OCI-LY3 (cell line): ENCODE data around the gene CD274.
A peak's percentile ranks its signal among the peaks of the same experiment; 100 is the strongest.
"Not testable (repeated sequence)": the region's sequence is repeated elsewhere in the genome, so short reads cannot be mapped to it uniquely, and the experiment has no call there.

Experiments used
- H2AFZ ChIP-seq: fragments of 200-600, 300-600 bp; shearing (Covaris generic); 2 replicates; pipeline ENCODE4 v1.6.0; 2014; ENCODE audit warnings: antibody characterized with exemption, low read depth, low read length
- H3K27ac ChIP-seq: fragments of 200-600, 300-600 bp; sonication (generic); 2 replicates; pipeline ENCODE4 v1.5.1; 2014; ENCODE audit warnings: mild to moderate bottlenecking, low read length, moderate library complexity, mixed read lengths
- H3K27me3 ChIP-seq: fragments of 200-600, 300-600 bp; sonication (generic); 2 replicates; pipeline ENCODE4 v1.6.1; 2014; ENCODE audit warnings: low read depth, low read length, mixed read lengths
- H3K36me3 ChIP-seq: fragments of 200-600, 300-600 bp; sonication (generic); replicated peaks from 2 replicates; pipeline ENCODE3; 2014; ENCODE audit warnings: low read depth, low read length, mixed read lengths
- H3K4me1 ChIP-seq: fragments of 300-600, 200-600 bp; sonication (generic); 2 replicates; pipeline ENCODE4 v1.6.1; 2014; ENCODE audit warnings: low read length, mixed read lengths
- H3K4me2 ChIP-seq: fragments of 200-600, 300-600 bp; sonication (generic); 2 replicates; pipeline ENCODE4 v1.6.1; 2014; ENCODE audit warnings: low read length, mixed read lengths
- H3K4me3 ChIP-seq: fragments of 300-600, 200-600 bp; sonication (generic); 2 replicates; pipeline ENCODE4 v1.5.1; 2014; ENCODE audit warnings: antibody characterized with exemption, mild to moderate bottlenecking, low read length, moderate library complexity
- H3K79me2 ChIP-seq: fragments of 300-600, 200-600 bp; shearing (Covaris generic); 2 replicates; pipeline ENCODE4 v1.6.1; 2014; ENCODE audit warnings: mild to moderate bottlenecking, low read length, mixed read lengths
- H3K9ac ChIP-seq: fragments of 300-600, 200-600 bp; shearing (Covaris generic); 2 replicates; pipeline ENCODE4 v1.6.0; 2014; ENCODE audit warnings: mild to moderate bottlenecking, low read length, moderate library complexity
- H3K9me3 ChIP-seq: fragments of 200-600, 300-600 bp; shearing (Covaris generic); 2 replicates; pipeline ENCODE4 v1.6.1; 2014; ENCODE audit warnings: low read length, mixed read lengths; ENCODE audit not compliant: insufficient read depth
- H4K20me1 ChIP-seq: fragments of 200-600, 300-600 bp; sonication (generic); 2 replicates; pipeline ENCODE4 v1.6.1; 2016; ENCODE audit warnings: low read length, mixed read lengths; ENCODE audit not compliant: insufficient read depth
- CTCF ChIP-seq: fragments of 200-600, 300-600 bp; sonication (generic); IDR thresholded peaks from 2 replicates; pipeline ENCODE4 v1.5.1; 2014; ENCODE audit warnings: antibody characterized with exemption, low read length, low read depth
- EZH2phosphoT487 ChIP-seq: fragments of 200-600 bp; shearing (Covaris generic); IDR thresholded peaks from 2 replicates; pipeline ENCODE4 v1.6.1; 2018; ENCODE audit warnings: antibody characterized with exemption, mixed run types, low read depth

Gene CD274

GRCh38 chr9:5489630-5490490 lies 39.5 kb downstream of the CD274 start:
- no peak overlapping the region for H3K9ac ChIP-seq
- TF ChIP-seq CTCF (no peak), EZH2phosphoT487 (no peak)
- no peaks in the 10 kb centered on the region for H4K20me1 ChIP-seq
- H3K4me2 ChIP-seq: no peak overlapping the region
- H3K36me3 ChIP-seq: no peaks in the 10 kb centered on the region
- no peak overlapping the region for H3K27ac ChIP-seq
- H3K9me3 ChIP-seq: no peaks in the 10 kb centered on the region
- peaks cover 48% of the 10 kb centered on the region for H3K4me1 ChIP-seq
- H2AFZ ChIP-seq: no peak overlapping the region
- H3K79me2 ChIP-seq: no peaks in the 10 kb centered on the region
- H3K4me3 ChIP-seq: no peak overlapping the region
- no peaks in the 10 kb centered on the region for H3K27me3 ChIP-seq

GRCh38 chr9:5492965-5493678 lies 42.8 kb downstream of the CD274 start:
- H3K4me1 ChIP-seq: peaks cover 52% of the 10 kb centered on the region
- H3K4me2 ChIP-seq: peak overlapping the region; percentile 90
- no peak for TF ChIP-seq EZH2phosphoT487
- TF ChIP-seq CTCF: no peak
- H3K4me3 ChIP-seq: peak overlapping the region; percentile 43
- no peak overlapping the region for H2AFZ ChIP-seq
- no peaks in the 10 kb centered on the region for H4K20me1 ChIP-seq
- H3K27ac ChIP-seq: peak overlapping the region; percentile 96
- no peaks in the 10 kb centered on the region for H3K79me2 ChIP-seq
- H3K9me3 ChIP-seq: no peaks in the 10 kb centered on the region
- H3K36me3 ChIP-seq: no peaks in the 10 kb centered on the region
- H3K27me3 ChIP-seq: no peaks in the 10 kb centered on the region
- peak overlapping the region; percentile 24; the same call in 1 of the 2 replicates for H3K9ac ChIP-seq

DNA sequence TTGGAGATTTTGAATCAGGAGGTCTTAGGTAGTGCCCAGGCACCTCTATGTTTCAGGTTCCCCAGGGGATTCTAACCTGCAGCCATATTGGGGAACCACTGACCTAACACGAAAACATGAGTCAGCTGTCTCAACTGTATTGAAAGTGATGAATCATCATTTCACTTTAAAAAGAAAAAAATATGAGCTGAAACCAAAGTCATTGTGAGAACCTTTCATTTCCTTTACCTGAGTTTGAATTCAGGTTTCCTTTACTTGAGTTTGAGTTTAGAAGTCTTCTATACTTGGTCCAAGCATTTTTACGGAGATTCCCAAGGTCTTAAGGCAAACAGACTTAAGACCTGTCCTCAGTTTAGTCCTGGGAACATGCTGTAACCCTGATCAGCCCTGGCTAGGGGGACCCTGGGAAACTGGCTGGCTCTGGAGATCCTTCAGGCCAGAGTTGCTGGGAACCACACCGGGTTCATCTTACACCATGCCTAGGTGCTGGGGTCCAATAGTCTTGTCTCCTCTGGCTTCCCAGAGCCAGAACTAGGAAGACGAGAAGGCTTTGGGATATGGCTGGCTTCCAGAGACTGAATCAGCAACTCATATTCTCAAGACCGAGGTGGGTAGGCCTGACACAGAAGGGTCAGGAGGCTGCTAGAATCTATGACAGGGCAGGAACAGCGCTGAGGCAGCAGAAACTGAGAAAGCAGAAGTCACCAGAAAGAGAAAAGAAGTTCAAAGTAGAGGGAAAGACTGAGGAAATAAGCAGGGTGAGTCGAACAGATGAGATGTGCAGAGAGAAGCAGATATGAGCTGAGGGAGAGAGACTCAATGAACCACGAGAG lies 43.6 kb downstream of the CD274 start:
- Histone ChIP-seq H3K4me2 (peak overlapping the region; percentile 90), H4K20me1 (no peaks in the 10 kb centered on the region), H3K9ac (peak overlapping the region; percentile 83), H3K4me1 (peaks cover 45% of the 10 kb centered on the region), H3K4me3 (peak overlapping the region; percentile 63), H2AFZ (no peak overlapping the region), H3K27ac (peak overlapping the region; percentile 96), H3K79me2 (no peaks in the 10 kb centered on the region), H3K9me3 (no peaks in the 10 kb centered on the region), H3K36me3 (no peaks in the 10 kb centered on the region), H3K27me3 (no peaks in the 10 kb centered on the region)
- TF ChIP-seq EZH2phosphoT487 (no peak), CTCF (no peak)

GRCh38 chr9:5494765-5495164 lies 44.4 kb downstream of the CD274 start:
- Histone ChIP-seq H3K4me1 (peaks cover 42% of the 10 kb centered on the region), H3K27ac (peak overlapping the region; percentile 96), H3K4me2 (peak overlapping the region; percentile 90; the same call in 1 of the 2 replicates)
- H4K20me1 ChIP-seq, H3K4me3 ChIP-seq, H3K9ac ChIP-seq, H3K27me3 ChIP-seq, H2AFZ ChIP-seq, H3K36me3 ChIP-seq, H3K9me3 ChIP-seq, H3K79me2 ChIP-seq: not testable (repeated sequence)
